ENCODE measurements around the gene MYOG.

Gene MYOG

GRCh38 chr1:203069030-203069747 is 16.6 kb downstream of the MYOG start:
- peak; percentile 79 for DNase-seq

DNA sequence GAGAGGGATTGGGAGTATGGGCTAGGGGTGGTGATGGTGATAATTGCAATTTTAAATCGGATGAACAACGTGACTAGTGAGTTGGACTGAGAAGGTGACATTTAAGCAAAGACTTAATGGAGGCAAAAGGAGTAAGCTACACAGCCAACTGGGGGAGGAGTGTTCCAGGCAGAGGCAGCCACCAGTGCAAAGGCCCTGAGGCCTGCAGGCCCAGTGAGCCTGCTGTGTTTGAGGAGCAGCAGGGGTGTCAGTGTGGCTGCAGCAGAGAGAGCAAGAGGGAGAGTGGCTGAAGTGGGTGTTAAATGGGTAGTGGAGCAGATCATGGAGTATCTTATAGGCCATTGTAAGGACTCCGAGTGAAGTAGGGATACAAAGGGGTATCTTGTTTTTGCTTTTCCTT is 18.8 kb downstream of the MYOG start:
- no peak for DNase-seq

- no peak for DNase-seq
Measured at GRCh38 chr1:203065986-203066385, 19.8 kb downstream of the MYOG start.

GRCh38 chr1:203065191-203065590 is 20.6 kb downstream of the MYOG start:
- no peak for DNase-seq

DNA sequence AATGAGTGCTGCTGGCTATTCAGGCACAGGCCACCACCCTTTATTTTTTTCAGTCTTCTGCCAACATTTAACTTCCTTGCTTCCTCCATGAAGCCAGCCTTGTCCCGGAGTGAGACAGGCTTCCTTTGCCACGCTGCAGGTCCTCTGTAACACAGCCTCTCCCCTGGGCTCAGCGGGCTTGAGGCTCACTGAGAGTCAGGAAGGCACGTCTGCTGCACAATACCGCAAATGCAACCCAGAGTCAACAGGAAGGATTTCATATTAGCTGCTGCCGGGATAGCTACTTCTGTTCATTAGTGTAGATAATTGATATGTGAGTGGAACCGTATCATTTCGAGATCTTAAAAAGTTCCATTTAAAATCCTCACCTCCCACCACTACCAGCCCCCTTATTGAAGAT is 22.5 kb downstream of the MYOG start:
- no peak for DNase-seq

- no peak for DNase-seq
Measured at GRCh38 chr1:203060115-203060514, 25.7 kb downstream of the MYOG start.

- DNase-seq, result no peak
Measured at GRCh38 chr1:203059485-203059884, 26.3 kb downstream of the MYOG start.

GRCh38 chr1:203058676-203058935 is 27.2 kb downstream of the MYOG start:
- DNase-seq, result no peak

GRCh38 chr1:203057911-203058675 is 27.7 kb downstream of the MYOG start:
- peak; percentile 82 for DNase-seq

- peak; percentile 19 for DNase-seq
Measured at GRCh38 chr1:203056516-203056915, 29.3 kb downstream of the MYOG start.

DNA sequence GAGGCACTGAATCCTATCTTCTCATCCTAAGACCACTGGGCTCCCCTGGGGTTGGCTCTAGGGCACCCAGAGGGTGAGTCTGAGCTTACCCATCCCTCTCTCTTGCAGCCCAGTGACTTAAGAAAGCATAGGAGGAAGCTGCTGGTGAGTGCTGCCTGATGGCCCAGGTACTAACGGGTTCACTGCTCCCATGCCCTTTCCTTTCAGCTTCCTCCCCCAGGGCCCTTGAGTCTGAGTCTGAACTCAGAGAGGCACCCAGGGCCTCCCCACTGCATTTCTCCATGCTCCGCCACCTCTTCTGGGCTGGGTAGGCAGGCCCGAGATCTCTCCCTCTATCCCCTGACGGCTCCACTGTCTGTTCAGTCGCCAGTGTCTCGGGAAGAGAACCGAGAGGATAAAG is 29.8 kb downstream of the MYOG start:
- no peak for DNase-seq

GRCh38 chr1:203055161-203055799 is 30.5 kb downstream of the MYOG start:
- DNase-seq, result peak; percentile 37

- DNase-seq, result no peak
Measured at GRCh38 chr1:203054642-203055041, 31.2 kb downstream of the MYOG start.

DNA sequence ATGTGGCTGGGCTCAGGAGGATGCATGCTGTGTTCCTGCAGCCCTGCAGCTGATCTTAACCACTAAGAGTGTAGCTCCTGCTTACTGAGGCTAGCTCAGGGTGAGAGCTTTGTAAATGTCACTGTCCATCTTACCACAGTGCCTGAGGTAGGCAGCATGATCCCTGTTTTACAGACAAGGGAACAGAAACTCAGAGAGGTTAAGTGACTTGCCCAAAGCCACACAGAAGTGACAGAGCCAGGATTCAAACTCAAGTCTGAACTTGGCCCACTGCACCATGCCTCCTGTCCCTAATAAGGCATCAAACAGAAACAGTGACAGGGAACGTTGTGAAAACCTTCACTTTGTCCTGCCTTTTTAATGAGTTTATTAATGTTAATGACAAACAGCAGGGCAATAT is 31.6 kb downstream of the MYOG start:
- DNase-seq, result no peak

DNA sequence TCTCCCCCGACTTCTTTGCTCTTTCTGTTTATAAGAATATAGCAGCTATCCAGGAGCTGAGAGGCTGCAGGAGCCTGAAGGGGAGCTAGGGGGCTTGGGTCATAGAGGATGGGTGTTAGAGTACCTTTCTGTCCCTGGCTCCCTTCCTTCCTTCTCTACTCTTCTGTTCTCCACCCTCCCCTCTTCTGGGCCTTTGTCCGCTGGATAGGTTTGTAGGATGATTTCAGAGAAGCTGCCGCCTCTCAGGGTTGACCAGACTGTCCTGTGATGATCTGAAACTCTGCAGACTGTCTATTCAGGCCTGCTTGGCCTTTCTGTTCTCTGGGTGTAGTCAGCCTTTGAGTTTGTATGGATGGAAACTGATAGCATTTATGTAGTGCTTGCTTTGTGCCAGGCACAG is 33.2 kb downstream of the MYOG start:
- no peak for DNase-seq

DNA sequence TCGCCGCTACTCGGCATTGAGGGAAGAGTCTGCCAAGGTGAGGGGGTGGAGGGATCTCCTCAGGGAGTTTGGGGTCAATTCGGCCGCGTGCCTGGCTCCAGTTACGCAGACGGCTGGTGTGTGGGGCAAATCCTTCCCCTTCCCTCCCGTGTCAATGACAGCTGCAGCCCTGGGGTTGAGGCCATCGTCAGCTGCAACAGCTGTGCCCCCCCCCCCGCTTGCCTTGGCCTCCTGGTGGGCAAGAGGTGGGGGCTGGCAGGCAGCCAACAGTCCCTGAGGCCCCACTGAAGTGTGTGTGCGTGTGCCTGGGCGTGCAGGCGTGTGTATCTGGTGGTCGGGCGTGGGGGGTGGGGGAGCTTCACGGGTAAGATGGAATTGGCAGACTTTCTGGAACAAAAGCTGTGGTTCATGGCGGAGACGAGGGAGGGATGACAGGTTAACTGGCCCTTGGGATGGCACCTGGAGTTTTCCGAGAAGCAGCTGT is 33.9 kb downstream of the MYOG start:
- DNase-seq, result peak; percentile 89

DNA sequence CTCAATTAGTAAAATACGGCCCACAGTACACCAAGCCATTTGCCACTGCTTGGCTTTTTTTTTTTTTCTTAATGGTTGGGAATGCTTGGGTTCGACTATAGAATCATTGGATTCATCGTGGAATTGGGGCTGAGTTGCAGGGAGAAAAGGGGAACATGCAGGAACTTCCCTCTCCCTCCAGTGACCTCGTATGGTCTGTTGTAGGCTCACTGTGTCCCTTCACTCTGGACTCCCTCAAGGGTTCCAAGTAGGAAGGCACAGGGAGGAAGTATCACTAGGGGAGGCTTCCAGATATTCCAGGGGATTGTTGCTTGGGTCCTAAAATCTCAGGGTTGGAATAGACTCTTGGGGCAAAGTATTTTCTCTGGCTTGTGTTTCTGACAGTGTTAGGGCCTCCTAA is 35.0 kb downstream of the MYOG start:
- no peak for DNase-seq

- DNase-seq, result no peak
Measured at GRCh38 chr1:203049576-203050180, 36.1 kb downstream of the MYOG start.

DNA sequence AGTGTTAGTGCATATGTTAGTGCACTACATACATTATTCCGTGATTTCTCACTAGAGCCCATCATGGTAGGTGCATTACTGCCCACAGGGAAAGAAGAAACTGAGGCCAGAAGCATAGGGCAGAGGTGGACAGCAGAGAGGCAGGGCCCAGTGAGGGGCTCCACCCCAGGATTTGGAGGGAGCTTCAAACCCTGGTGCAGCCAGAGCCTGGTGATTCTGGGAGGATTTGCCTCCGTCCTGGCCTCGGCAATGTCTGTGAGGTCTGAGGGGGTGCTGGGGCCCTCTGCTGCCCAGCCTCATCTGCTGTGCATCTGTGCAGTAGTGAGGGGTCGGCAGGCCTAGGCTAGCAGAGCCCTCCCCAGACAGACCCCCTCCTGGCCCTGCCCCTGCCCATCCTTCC is 36.7 kb downstream of the MYOG start:
- no peak for DNase-seq

DNA sequence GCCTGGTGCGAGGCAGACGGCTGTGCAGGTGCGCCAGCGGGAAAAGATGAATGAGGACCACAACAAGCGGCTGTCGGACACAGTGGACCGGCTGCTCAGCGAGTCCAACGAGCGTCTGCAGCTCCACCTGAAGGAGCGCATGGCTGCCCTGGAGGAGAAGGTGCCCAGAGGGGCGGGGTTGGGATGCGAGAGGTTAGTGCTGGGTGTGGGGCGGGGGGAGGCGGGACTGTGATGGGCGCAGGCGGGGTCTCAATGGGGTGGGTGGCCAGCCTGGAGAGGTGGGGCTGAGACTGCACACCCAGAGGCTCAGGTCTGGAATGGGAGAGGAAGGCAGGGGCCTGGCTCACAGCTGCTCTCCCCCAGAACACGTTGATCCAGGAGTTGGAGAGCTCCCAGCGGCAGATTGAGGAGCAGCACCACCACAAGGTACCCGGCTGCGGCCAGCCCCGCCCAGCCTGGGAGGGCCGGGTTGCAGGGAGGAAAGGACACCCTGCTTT is 37.2 kb downstream of the MYOG start:
- no peak for DNase-seq

GRCh38 chr1:203048086-203048485 is 37.7 kb downstream of the MYOG start:
- no peak for DNase-seq

GRCh38 chr1:203046984-203047630 is 38.7 kb downstream of the MYOG start:
- DNase-seq, result no peak

All from NCI-H69 (cell line).